CD4-positive, alpha-beta T cell treated with Interleukin-12 subunit alpha and Interleukin-12 subunit beta, for 1 hour (primary cell): ENCODE data around the gene ACIN1.

Experiments used
- DNase-seq: peaks from one replicate; pipeline ENCODE4 v3.0.0-alpha.2; 2020

ACIN1 gene

GRCh38 chr14:23009483-23009938 is 85.4 kb downstream of the ACIN1 start:
- no peak for DNase-seq

GRCh38 chr14:23008831-23009230 is 86.1 kb downstream of the ACIN1 start:
- no peak for DNase-seq
